Small intestine (tissue), 7 donors: ENCODE measurements around the gene NAALADL2. TPM values are rescaled to one million over a fixed set of nuclear protein-coding genes. Genes with fewer than 3 reads are reported as not detected.

Experiments
- DNase-seq, 2 donors: peaks; one replicate each; pipeline versions ENCODE4 v3.0.0 to v3.0.0-alpha.2; 2013
- FAIRE-seq: peaks from 2 replicates; lab custom pipeline; 2012; peaks lifted over from hg19 to GRCh38; lab: Jason Lieb, UNC
- H3K27ac ChIP-seq, 3 donors: one replicate each; pipeline ENCODE4 v1.5.1; 2013; ENCODE audit warnings: low read length in 2 of 3, mild to moderate bottlenecking in 2 of 3, control low read depth in 1 of 3, inconsistent platforms in 1 of 3, low read depth in 1 of 3, moderate library complexity in 1 of 3
- H3K27me3 ChIP-seq, 3 donors: one replicate each; pipeline ENCODE4 v1.6.1; 2013; ENCODE audit warnings: low read length in 3 of 3, inconsistent platforms in 1 of 3; ENCODE audit not compliant: control insufficient read depth in 3 of 3, insufficient read depth in 3 of 3
- H3K36me3 ChIP-seq, 3 donors: one replicate each; pipeline ENCODE4 v1.6.1; 2013; ENCODE audit warnings: low read length in 3 of 3, inconsistent platforms in 1 of 3, low read depth in 1 of 3, mild to moderate bottlenecking in 1 of 3, moderate library complexity in 1 of 3; ENCODE audit not compliant: control insufficient read depth in 3 of 3, insufficient read depth in 2 of 3
- H3K4me1 ChIP-seq, 3 donors: one replicate each; pipeline ENCODE4 v1.6.1; 2013; ENCODE audit warnings: low read length in 2 of 3, inconsistent platforms in 1 of 3, low read depth in 1 of 3, mild to moderate bottlenecking in 1 of 3, moderate library complexity in 1 of 3; ENCODE audit not compliant: control insufficient read depth in 3 of 3, insufficient read depth in 2 of 3
- H3K4me3 ChIP-seq, 3 donors: one replicate each; pipeline ENCODE4 v1.5.1; 2013; ENCODE audit warnings: low read length in 3 of 3, control low read depth in 1 of 3, inconsistent platforms in 1 of 3, low read depth in 1 of 3, mild to moderate bottlenecking in 1 of 3, moderate library complexity in 1 of 3
- H3K9me3 ChIP-seq, 2 donors: one replicate each; pipeline ENCODE4 v1.6.1; 2013; ENCODE audit warnings: low read depth in 1 of 2, low read length in 1 of 2; ENCODE audit not compliant: control insufficient read depth in 2 of 2, insufficient read depth in 1 of 2
- WGBS, 3 donors: extraction: QIAGEN DNeasy Blood & Tissue Kit; methylation state at CpG; one replicate each; pipeline ENCODE4 v1.1.7; 2013; 5-methylcytosine and 5-hydroxymethylcytosine counted together
- polyA plus RNA-seq, 4 donors: library from polyadenylated mRNA; stranded (reverse) in 3 of 4; unstranded in 1 of 4; fragments of 200-250 nt in 3 of 4; fragments of 120-200 nt in 1 of 4; gene quantifications; one replicate each; pipeline versions ENCODE4 v1.2.1 to v1.2.3, GENCODE V29; 2013
- donor health status: healthy with polysubstance abuse.
- donor health status: control.
- donor health status: control.
- donor health status: Bipolar disorder and iron deficiency.
- donor health status: healthy.

NAALADL2 gene
- polyA plus RNA-seq, 4 donors, result 0.22 to 7.8 (median 0.70) TPM

DNA sequence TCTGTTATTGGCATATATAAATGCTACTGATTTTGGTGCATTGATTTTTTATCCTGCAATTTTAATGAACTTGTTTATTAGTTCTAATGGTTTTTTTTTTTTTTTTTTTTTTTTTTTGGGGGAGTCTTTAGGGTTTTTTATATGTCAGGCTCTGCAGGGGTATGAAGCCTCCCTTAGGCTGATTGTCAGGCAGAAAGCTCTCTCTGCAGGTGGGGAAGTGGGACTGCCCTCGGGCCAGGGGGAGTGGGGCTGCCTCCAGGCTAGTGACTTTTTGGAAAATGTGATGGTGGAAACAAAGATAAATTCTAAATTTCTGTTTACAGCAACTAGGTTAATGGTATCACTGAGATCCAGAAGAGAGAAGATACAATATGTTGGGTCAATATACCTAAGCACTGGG, 14.4 kb upstream of the NAALADL2 start:
- 67 to 74% (median 71%) methylated on average over 1 of the region's 1 CpG for whole genome bisulfite sequencing, 3 donors
- Histone ChIP-seq H3K27me3 (no peaks in the 10 kb centered on the region), H3K36me3 (no peaks in the 10 kb centered on the region), H3K9me3 (peaks cover 0 to 8% of the 10 kb centered on the region in 2 donors), H3K4me1 (no peaks in the 10 kb centered on the region), H3K4me3 (no peak overlapping the region), H3K27ac (no peak overlapping the region)
- no peak for FAIRE-seq
- DNase-seq, result no peak

- H3K4me3 ChIP-seq, result no peak overlapping the region
- no peaks in the 10 kb centered on the region for H3K27me3 ChIP-seq
- no peaks in the 10 kb centered on the region for H3K4me1 ChIP-seq
- no peak overlapping the region for H3K27ac ChIP-seq
- peaks cover 0 to 8% of the 10 kb centered on the region in 2 donors for H3K9me3 ChIP-seq
- FAIRE-seq, result no peak
- DNase-seq, result no peak
- no peaks in the 10 kb centered on the region for H3K36me3 ChIP-seq
- whole genome bisulfite sequencing, 3 donors, result 90 to 100% (median 91%) methylated on average over 1 of the region's 1 CpG
Observed at GRCh38 chr3:174846055-174846454, 13.1 kb upstream of the NAALADL2 start.

GRCh38 chr3:174854987-174855386, 4.1 kb upstream of the NAALADL2 start:
- no peaks in the 10 kb centered on the region for H3K27me3 ChIP-seq
- FAIRE-seq, result no peak
- H3K27ac ChIP-seq, result no peak overlapping the region
- peaks cover 0 to 3% (median 0%) of the 10 kb centered on the region in 3 donors for H3K4me1 ChIP-seq
- WGBS, 3 donors, result 89 to 96% (median 94%) methylated on average over 7 of the region's 7 CpGs
- H3K4me3 ChIP-seq, result no peak overlapping the region
- H3K9me3 ChIP-seq, result no peaks in the 10 kb centered on the region
- no peak for DNase-seq
- no peaks in the 10 kb centered on the region for H3K36me3 ChIP-seq

DNA sequence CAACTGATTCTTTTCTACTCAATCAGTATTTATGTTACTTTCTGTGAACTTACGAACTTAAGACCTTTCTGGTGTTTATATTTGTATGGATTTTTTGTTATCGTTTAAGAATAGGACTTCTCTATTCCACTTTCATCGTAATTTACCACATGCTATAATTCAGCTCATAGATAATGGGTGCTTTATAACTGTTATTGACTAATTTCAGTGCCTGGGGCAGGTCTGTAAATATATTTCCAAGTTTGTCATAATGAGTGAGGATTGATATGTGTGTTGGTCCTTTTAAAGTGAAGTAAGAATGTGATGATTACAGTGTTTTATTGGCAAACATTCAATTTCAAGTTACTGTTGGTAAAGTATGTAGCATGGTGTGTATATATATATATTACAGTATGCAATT, 1.8 kb upstream of the NAALADL2 start:
- Histone ChIP-seq H3K9me3 (no peaks in the 10 kb centered on the region), H3K36me3 (no peaks in the 10 kb centered on the region), H3K4me3 (no peak overlapping the region), H3K27ac (no peak overlapping the region), H3K4me1 (peaks cover 0 to 3% (median 0%) of the 10 kb centered on the region in 3 donors), H3K27me3 (no peaks in the 10 kb centered on the region)
- no peak for DNase-seq
- no peak for FAIRE-seq
- WGBS, 3 donors, result 11 to 53% (median 14%) methylated on average over 3 of the region's 3 CpGs

DNA sequence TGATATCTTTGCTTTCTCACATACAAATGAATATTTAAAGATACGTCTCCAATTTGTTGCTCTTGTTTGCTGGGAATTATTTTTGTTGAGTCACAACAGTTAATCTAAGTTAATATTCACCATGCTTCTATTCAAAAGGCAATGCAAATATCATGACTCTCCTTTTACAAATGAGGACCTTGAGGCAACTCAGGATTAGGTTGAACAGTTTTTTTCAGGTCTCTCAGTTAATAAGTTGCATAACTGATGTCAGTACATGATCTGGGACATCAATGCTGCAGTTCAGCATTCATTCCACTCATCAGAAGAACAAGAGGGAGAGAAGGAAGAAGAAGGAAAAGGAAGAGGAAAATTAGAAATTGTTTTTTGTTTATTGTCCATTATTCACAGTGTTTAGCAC, 781 bp upstream of the NAALADL2 start:
- H3K9me3 ChIP-seq, result no peaks in the 10 kb centered on the region
- no peak overlapping the region for H3K27ac ChIP-seq
- H3K4me3 ChIP-seq, result no peak overlapping the region
- peaks cover 0 to 5% (median 0%) of the 10 kb centered on the region in 3 donors for H3K4me1 ChIP-seq
- FAIRE-seq (no peak), DNase-seq (peak; percentile 11 to 27)
- WGBS, 3 donors, result 27 to 64% (median 59%) methylated on average over 1 of the region's 1 CpG
- H3K36me3 ChIP-seq, result no peaks in the 10 kb centered on the region
- no peaks in the 10 kb centered on the region for H3K27me3 ChIP-seq

DNA sequence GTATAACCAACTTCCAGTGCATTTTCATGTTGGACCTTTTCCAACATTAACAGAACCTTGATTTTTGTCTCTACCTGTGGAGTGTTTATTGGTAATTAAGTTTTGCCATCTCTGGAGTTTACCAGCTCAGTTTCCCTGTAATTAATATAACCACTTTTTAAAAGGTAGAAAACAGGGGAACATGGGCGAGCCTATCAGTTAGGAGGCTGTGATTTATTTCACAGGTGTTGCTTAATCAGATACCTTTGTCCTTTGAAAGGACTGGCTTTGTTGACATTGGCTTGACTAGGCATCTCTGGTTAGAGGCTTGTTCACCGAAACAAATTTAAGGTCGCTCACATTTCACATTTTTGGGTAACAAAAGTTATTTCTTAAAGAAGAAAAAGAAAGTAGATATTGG, 622 bp downstream of the NAALADL2 start:
- H3K36me3 ChIP-seq, result no peaks in the 10 kb centered on the region
- DNase-seq, result peak; percentile 63 to 80
- WGBS, 3 donors, result 11 to 68% (median 22%) methylated on average over 3 of the region's 3 CpGs
- H3K27me3 ChIP-seq, result no peaks in the 10 kb centered on the region
- no peak for FAIRE-seq
- H3K9me3 ChIP-seq, result no peaks in the 10 kb centered on the region
- H3K4me1 ChIP-seq, result peaks cover 0 to 5% (median 0%) of the 10 kb centered on the region in 3 donors
- peak overlapping the region in 1 of 3 donors; percentile 11 for H3K4me3 ChIP-seq
- peak overlapping the region in 2 of 3 donors; percentile 55 to 80 for H3K27ac ChIP-seq

GRCh38 chr3:174862101-174862500, 3.0 kb downstream of the NAALADL2 start:
- H3K27ac ChIP-seq, result no peak overlapping the region
- WGBS, 3 donors, result 36 to 54% (median 38%) methylated on average over 3 of the region's 3 CpGs
- peaks cover 0 to 5% (median 0%) of the 10 kb centered on the region in 3 donors for H3K4me1 ChIP-seq
- DNase-seq (peak; percentile 55 to 72), FAIRE-seq (no peak)
- H3K36me3 ChIP-seq, result no peaks in the 10 kb centered on the region
- no peaks in the 10 kb centered on the region for H3K27me3 ChIP-seq
- H3K9me3 ChIP-seq, result no peaks in the 10 kb centered on the region
- no peak overlapping the region for H3K4me3 ChIP-seq

- peaks cover 0 to 5% (median 0%) of the 10 kb centered on the region in 3 donors for H3K4me1 ChIP-seq
- H3K4me3 ChIP-seq, result no peak overlapping the region
- H3K9me3 ChIP-seq, result no peaks in the 10 kb centered on the region
- H3K36me3 ChIP-seq, result no peaks in the 10 kb centered on the region
- WGBS, 3 donors, result 60 to 72% (median 66%) methylated on average over 3 of the region's 3 CpGs
- H3K27ac ChIP-seq, result no peak overlapping the region
- DNase-seq (no peak), FAIRE-seq (no peak)
- no peaks in the 10 kb centered on the region for H3K27me3 ChIP-seq
Observed at GRCh38 chr3:174862666-174863065, 3.5 kb downstream of the NAALADL2 start.

- DNase-seq (peak; percentile 67 to 85), FAIRE-seq (no peak)
- Histone ChIP-seq H3K4me3 (no peak overlapping the region), H3K4me1 (peaks cover 0 to 4% (median 0%) of the 10 kb centered on the region in 3 donors), H3K9me3 (no peaks in the 10 kb centered on the region), H3K36me3 (no peaks in the 10 kb centered on the region), H3K27me3 (no peaks in the 10 kb centered on the region), H3K27ac (no peak overlapping the region)
Observed at GRCh38 chr3:174863488-174863887, 4.4 kb downstream of the NAALADL2 start.
